Activated T-helper 17 cell treated with anti-CD3 and anti-CD28 coated beads, Interleukin-2, amount 50 U/mL, for 72 hours (primary cell): ENCODE measurements around the gene SYCE1L. TPM values are rescaled to one million over a fixed set of nuclear protein-coding genes. Genes with fewer than 3 reads are reported as not detected.

Experiments
- ATAC-seq: fragments of 150-1000 bp; cut with Tn5 transposase; replicated peaks from 2 replicates; pipeline ENCODE4 v1.10.0; 2021; ENCODE audit warnings: mild to moderate bottlenecking, moderate library complexity
- H3K27ac Mint-ChIP-seq: one replicate; pipeline ENCODE4 v1.8.0; 2022; ENCODE audit warnings: mixed read lengths
- H3K27me3 Mint-ChIP-seq: one replicate; pipeline ENCODE4 v1.8.0; 2022; ENCODE audit warnings: mixed read lengths
- H3K36me3 Mint-ChIP-seq: one replicate; pipeline ENCODE4 v1.8.0; 2022; ENCODE audit warnings: low read depth, mild to moderate bottlenecking, mixed read lengths
- H3K4me1 Mint-ChIP-seq: one replicate; pipeline ENCODE4 v1.8.0; 2022; ENCODE audit warnings: mixed read lengths
- H3K4me3 Mint-ChIP-seq: one replicate; pipeline ENCODE4 v1.8.0; 2022; ENCODE audit warnings: mild to moderate bottlenecking, mixed read lengths
- H3K9me3 Mint-ChIP-seq: one replicate; pipeline ENCODE4 v1.8.0; 2022; ENCODE audit warnings: mixed read lengths
- total RNA-seq, 2 donors: library from RNA; stranded (reverse); gene quantifications; one replicate each; pipeline ENCODE4 v1.2.3, GENCODE V29; 2022

The SYCE1L gene
- total RNA-seq, 2 donors from 2014 or later: 2.6 to 3.2 TPM

DNA sequence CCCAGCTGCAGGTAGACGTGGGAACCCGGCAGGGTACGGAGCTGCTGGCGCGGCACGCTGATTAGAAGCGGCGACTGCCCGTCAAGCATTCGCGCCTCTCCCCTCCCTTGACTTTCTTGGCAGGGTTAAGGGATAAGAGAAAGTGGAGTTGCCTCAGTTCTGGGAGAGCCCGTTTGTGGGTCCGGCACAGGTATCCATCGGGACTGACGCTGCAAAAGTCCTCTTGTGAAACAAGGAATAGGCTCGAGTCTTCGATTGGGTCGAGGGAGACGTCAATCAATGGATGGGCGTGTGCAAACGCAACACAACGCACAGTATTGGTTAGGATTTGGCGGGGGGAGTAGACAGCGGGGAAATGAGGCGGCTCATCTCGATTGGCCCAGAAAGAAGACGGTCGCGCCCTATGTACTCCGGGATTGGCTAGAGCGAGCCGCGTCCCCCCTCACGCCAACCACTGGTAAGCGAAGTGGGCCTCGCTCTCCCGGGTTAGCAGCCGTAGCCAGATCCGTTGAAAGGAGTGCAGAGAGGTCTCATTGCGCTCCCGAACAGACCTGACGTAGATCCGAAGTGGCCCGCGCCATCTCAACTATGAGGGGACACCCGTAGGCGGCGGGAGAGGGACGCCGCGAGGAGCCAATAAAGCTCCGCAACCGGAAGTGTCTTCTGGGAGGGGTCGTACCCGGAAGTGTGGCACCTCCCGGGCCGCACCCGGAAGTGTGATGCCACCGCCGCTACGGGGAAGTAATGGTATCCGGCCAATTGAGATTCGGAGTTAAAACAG lies 8.5 kb upstream of the SYCE1L start, which contains the start of gene MON1B:
Gene MON1B (plus strand): TSS at position 713 of the 781 bp plus-strand sequence. CDS start 296 bp downstream, outside the sequence.
- Mint-ChIP-seq H3K36me3 (peaks cover 49% of the 10 kb centered on the region), H3K27ac (peak within 1 kb of the TSS; percentile 99), H3K27me3 (no peaks in the 10 kb centered on the region), H3K9me3 (no peaks in the 10 kb centered on the region), H3K4me1 (peaks cover 20% of the 10 kb centered on the region), H3K4me3 (peak within 1 kb of the TSS; percentile 91)
- ATAC-seq: peak; percentile 99

DNA sequence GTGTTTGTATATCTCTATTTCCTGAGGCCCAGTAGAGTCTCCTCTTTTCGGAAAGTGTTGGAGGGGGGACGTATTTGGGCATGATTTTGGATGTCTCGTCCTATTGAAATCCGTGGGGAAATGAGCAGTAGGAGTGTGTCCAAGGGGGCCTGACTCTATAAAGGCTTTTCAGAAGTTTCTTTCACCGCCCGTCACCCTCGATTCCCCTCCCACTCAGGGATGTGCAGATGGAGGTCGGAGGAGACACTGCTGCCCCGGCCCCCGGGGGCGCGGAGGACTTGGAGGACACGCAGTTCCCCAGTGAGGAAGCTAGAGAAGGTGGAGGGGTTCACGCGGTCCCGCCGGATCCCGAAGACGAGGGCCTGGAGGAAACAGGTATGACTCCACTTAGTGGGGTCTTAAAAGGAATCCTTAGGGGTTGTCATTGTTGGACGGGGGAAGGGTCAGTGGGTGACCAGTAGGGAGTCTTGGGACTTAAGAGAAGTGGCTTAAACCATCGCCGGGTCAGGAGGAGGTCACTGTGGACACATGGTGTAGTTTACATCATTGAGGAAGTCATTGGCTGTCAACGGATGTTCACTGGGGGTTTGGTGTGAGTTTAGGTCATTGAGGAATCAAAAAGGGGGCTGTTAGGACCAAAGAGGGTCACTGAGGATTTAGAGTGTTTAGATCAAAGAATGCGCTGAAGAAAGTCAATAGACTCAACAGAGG lies 7.8 kb upstream of the SYCE1L start:
- Mint-ChIP-seq H3K9me3 (no peaks in the 10 kb centered on the region), H3K4me1 (peaks cover 20% of the 10 kb centered on the region), H3K27ac (peak overlapping the region; percentile 99), H3K27me3 (no peaks in the 10 kb centered on the region), H3K36me3 (peaks cover 56% of the 10 kb centered on the region), H3K4me3 (peak overlapping the region; percentile 91)
- no peak for ATAC-seq

DNA sequence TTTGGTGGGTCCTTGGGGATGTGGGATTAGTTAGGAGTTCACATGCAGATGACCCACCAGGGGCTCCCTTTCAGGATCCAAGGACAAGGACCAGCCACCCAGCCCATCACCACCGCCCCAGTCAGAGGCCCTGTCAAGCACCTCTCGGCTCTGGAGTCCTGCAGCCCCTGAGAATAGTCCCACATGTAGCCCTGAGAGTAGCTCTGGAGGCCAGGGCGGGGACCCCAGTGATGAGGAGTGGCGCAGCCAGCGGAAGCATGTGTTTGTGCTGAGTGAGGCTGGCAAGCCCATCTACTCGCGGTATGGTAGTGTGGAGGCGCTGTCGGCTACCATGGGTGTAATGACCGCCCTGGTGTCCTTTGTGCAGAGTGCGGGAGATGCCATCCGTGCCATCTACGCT lies 5.8 kb upstream of the SYCE1L start:
- peaks cover 76% of the 10 kb centered on the region for H3K36me3 Mint-ChIP-seq
- ATAC-seq: no peak
- peak overlapping the region; percentile 99 for H3K27ac Mint-ChIP-seq
- H3K4me3 Mint-ChIP-seq: peak overlapping the region; percentile 91
- H3K27me3 Mint-ChIP-seq: no peaks in the 10 kb centered on the region
- H3K4me1 Mint-ChIP-seq: peaks cover 20% of the 10 kb centered on the region
- H3K9me3 Mint-ChIP-seq: no peaks in the 10 kb centered on the region

DNA sequence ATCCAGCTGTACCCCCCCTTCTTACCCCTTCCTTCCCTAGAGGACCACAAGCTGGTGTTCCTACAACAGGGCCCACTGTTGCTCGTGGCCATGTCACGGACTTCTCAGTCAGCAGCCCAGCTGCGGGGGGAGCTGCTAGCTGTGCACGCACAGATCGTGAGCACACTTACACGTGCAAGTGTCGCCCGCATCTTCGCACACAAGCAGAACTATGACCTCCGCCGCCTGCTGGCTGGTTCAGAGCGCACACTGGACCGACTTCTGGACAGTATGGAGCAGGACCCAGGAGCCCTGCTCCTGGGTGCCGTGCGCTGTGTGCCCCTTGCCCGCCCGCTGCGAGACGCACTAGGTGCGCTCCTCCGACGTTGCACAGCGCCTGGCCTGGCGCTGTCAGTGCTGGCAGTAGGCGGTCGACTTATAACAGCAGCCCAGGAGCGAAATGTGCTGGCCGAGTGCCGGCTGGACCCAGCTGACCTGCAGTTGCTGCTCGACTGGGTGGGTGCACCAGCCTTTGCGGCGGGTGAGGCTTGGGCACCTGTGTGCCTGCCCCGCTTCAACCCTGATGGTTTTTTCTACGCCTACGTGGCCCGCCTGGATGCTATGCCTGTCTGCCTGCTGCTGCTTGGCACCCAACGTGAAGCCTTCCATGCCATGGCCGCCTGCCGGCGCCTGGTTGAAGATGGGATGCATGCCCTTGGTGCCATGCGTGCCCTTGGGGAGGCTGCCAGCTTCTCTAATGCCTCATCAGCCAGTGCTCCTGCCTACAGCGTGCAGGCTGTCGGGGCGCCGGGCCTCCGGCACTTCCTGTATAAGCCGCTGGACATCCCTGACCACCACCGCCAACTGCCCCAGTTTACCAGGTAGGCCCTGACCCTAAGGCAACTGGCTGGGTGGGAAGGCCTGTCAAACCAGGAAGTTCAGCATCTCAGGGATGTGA lies 4.6 kb upstream of the SYCE1L start:
- Mint-ChIP-seq H3K9me3 (no peaks in the 10 kb centered on the region), H3K27ac (no peak overlapping the region), H3K27me3 (no peaks in the 10 kb centered on the region), H3K36me3 (peaks cover 87% of the 10 kb centered on the region), H3K4me3 (no peak overlapping the region), H3K4me1 (peaks cover 20% of the 10 kb centered on the region)
- no peak for ATAC-seq

DNA sequence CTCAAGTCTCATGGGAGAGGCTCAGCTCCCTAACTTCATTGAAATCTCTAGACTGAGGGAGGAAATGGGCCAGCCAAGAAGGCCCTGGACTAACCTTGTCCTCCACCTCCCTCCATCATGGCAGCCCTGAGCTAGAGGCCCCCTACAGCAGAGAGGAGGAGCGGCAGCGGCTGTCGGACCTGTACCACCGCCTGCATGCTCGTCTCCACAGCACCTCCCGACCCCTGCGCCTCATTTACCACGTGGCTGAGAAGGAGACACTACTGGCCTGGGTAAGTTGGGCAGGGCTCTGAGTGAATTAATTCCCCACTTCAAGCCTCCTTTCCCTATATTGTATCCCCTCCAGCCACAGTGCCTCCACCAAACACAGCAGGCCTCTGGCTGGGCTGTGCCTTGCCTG lies 3.8 kb upstream of the SYCE1L start:
- peaks cover 94% of the 10 kb centered on the region for H3K36me3 Mint-ChIP-seq
- no peak for ATAC-seq
- H3K27ac Mint-ChIP-seq: peak overlapping the region; percentile 61
- no peaks in the 10 kb centered on the region for H3K27me3 Mint-ChIP-seq
- H3K4me1 Mint-ChIP-seq: peaks cover 20% of the 10 kb centered on the region
- H3K9me3 Mint-ChIP-seq: no peaks in the 10 kb centered on the region
- H3K4me3 Mint-ChIP-seq: no peak overlapping the region

DNA sequence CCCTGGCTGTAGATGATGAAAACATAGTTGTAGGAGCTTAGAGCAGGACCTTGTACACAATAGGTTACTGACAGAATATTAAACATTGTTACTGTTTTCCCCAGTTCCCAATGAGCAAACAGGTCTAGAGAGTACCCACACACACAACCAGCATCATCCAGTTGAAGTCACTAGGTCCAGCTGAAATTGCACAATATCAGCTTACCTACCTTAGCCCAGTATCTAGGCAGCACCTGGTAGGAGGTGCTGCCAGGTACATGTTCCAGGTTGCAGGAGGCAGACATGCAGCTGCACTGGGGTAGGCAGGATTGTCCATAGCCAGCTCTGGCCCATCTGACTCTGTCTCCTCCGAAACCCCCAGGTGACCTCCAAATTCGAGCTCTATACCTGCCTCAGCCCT lies 1.5 kb upstream of the SYCE1L start:
- no peak overlapping the region for H3K4me3 Mint-ChIP-seq
- H3K4me1 Mint-ChIP-seq: peaks cover 6% of the 10 kb centered on the region
- H3K9me3 Mint-ChIP-seq: no peaks in the 10 kb centered on the region
- no peak for ATAC-seq
- peaks cover 85% of the 10 kb centered on the region for H3K36me3 Mint-ChIP-seq
- H3K27me3 Mint-ChIP-seq: no peaks in the 10 kb centered on the region
- no peak overlapping the region for H3K27ac Mint-ChIP-seq

DNA sequence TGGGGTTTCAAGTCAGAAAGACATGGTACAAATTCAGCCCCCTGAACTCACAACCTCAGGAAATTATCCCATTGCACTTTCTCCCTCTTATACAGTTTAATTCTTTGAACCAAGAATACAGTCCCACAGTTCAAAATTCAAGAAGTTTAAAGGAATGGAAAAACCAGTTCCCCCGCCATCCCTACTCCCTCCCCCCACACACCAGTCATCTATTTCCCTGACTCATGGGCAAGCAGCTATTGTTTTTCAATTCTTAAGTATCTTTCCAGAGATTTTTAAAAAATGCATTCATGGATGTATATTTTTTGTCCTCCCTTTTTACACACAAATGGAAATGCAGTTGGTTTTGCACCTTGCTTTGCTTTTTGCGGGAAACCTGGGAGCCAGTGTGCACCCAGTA lies 7.3 kb downstream of the SYCE1L start:
- Mint-ChIP-seq H3K27ac (no peak overlapping the region), H3K4me1 (peaks cover 6% of the 10 kb centered on the region), H3K9me3 (no peaks in the 10 kb centered on the region), H3K27me3 (no peaks in the 10 kb centered on the region), H3K4me3 (no peak overlapping the region), H3K36me3 (peaks cover 4% of the 10 kb centered on the region)
- ATAC-seq: no peak

DNA sequence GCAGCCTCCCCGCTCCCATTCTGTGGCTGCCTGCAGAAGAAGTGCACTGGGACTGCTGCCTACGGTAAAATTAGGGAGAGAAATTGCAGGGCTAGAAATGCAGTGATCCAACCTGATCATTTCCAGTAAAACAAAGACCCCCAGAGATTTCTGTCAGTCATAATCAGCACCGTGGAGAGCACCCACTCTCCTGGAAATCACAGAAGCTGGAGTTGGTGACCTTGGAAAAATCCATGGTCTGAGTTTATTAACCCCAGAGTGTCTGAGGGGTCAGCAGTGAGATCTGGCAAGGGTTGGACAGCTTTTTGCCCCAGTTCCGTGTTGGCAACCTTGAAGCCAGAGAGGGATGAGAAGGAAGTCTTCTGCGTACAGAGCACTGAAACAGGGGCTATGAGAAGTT lies 7.8 kb downstream of the SYCE1L start:
- Mint-ChIP-seq H3K4me3 (no peak overlapping the region), H3K4me1 (peaks cover 10% of the 10 kb centered on the region), H3K36me3 (peaks cover 4% of the 10 kb centered on the region), H3K27me3 (no peaks in the 10 kb centered on the region), H3K27ac (no peak overlapping the region), H3K9me3 (no peaks in the 10 kb centered on the region)
- no peak for ATAC-seq

DNA sequence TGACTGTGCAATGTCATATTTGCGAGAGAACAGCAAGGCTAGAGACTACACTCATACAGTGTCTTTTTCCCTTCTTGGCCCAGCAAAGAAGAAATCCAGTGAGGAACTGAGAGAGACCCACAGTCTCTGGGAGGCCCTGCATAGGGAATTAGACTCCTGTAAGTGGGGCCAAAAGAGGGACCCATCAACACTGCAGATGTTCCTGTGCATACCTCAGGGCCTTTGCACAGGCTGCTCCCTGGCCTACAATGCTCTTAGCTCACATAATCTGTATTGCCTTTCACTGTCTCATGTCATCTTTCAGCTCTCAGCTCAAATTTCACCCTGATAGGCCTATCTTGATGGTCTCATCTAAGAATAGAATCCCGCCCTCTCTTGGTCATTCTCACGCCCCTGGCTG lies 9.2 kb downstream of the SYCE1L start:
- Mint-ChIP-seq H3K4me1 (peaks cover 13% of the 10 kb centered on the region), H3K27ac (no peak overlapping the region), H3K27me3 (no peaks in the 10 kb centered on the region), H3K36me3 (no peaks in the 10 kb centered on the region), H3K4me3 (no peak overlapping the region), H3K9me3 (no peaks in the 10 kb centered on the region)
- no peak for ATAC-seq

DNA sequence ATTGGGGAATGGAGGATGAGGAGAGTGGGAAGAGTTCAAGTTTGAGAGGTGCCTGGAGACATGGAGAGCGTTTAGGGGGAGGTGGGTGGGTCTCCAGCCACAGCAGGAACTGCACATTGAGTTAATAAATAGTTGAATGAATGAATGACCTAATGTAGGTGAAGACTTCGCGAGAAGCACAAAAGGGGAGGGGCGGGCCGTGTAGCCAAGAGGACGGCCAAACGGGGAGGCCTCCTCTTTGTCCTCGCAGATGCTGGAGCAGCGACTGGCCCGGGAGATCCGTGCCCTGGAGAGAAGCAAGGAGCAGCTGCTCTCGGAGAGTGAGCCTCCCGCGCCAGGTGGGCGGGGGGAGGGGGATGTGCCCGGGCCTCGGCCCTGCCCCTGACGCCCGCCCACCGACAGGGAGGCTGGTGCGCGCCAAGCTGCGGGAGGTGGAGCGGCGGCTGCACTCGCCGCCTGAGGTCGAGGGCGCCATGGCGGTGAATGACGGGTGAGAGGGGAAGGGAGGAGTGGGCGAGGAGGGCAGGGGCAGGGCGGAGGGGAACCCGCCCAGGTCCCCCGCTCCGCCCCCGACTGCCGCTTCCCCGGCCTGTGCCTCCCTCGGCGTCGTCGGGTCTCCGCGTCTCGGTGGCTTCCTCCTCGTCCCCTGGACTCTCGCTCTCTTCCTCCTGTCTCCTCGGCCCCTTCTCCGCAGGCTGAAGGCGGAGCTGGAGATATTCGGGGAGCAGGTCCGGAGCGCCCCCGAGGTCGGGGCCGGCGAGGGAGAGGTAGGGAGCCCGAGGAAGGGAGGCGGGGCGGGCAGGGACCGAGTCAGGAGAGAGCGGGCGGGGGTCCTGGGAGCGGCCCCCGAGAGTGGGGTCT lies 12.9 kb downstream of the SYCE1L start:
- Mint-ChIP-seq H3K27ac (peak overlapping the region; percentile 70), H3K9me3 (no peaks in the 10 kb centered on the region), H3K27me3 (no peaks in the 10 kb centered on the region), H3K36me3 (no peaks in the 10 kb centered on the region), H3K4me3 (peak overlapping the region; percentile 85), H3K4me1 (peaks cover 18% of the 10 kb centered on the region)
- peak; percentile 74 for ATAC-seq

DNA sequence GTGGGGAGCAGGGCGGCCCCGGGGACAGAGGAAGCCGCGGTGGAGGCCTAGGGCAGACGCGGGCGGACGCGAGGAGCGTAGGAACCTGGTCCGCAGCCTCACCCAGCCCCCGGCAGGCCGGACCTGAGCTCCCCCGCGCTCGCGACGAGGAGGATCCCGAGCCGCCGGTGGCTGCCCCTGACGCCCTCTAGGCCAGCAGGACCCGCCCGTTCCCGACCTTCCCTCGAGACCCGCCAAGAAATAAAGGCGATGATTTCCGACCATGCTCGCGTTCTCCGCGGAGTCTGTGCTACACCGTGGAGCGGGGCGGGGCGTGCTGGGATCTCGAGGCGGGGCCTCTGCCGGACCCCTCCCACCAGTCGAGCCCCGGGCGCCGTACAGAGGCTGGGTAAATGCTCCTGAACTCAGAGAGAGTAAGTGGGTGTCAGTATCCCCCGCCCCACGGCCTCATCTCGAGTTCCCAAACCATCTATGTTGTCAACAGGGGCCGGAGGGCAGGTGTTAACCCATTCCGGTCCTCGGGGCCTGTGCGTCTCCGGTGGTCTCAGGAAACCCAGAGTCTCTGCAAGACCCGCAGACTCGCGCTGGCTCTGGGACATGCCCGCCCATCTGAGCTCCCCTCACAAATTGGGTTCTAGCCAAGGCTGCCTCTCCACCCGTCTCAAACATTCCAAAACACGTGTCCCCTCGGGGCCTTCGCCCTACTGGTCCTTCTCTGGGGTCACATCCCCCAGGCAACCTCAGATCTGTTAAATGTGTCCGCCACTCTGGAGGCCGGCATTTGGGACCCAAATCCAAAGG lies 13.7 kb downstream of the SYCE1L start:
- ATAC-seq: peak; percentile 88
- H3K9me3 Mint-ChIP-seq: no peaks in the 10 kb centered on the region
- peaks cover 18% of the 10 kb centered on the region for H3K4me1 Mint-ChIP-seq
- H3K27ac Mint-ChIP-seq: peak overlapping the region; percentile 71
- no peaks in the 10 kb centered on the region for H3K36me3 Mint-ChIP-seq
- no peaks in the 10 kb centered on the region for H3K27me3 Mint-ChIP-seq
- peak overlapping the region; percentile 85 for H3K4me3 Mint-ChIP-seq

DNA sequence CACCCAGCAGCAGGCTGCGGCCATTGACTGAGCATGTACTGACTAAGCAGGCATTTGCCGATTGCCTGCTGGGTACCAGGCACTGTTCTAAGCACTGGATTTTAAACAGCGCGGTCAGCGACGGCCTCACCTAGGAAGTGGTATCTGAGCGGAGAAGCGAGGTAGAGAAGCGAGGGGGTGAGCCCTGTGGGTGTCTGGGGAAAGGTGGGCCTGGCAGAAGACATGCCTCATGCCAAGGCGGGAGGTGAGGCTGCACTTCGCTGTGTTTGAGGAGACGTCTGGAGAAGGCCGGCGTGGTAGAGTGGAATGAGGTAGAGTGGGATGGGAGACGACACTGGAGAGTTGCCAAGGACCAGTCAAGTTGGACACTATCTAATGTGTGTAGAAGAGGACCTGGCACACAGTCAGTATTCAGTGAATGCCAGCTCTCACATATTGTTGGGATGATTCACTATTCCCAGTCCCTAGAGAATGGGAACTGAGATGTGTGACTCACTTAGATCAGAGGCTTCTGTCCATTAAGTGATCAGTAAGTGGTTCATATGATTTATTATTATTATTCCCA lies 14.4 kb downstream of the SYCE1L start:
- peaks cover 18% of the 10 kb centered on the region for H3K4me1 Mint-ChIP-seq
- H3K4me3 Mint-ChIP-seq: peak overlapping the region; percentile 85
- no peaks in the 10 kb centered on the region for H3K27me3 Mint-ChIP-seq
- no peaks in the 10 kb centered on the region for H3K9me3 Mint-ChIP-seq
- ATAC-seq: no peak
- H3K36me3 Mint-ChIP-seq: no peaks in the 10 kb centered on the region
- H3K27ac Mint-ChIP-seq: peak overlapping the region; percentile 71
